Measurements from ENCODE around the gene EFCAB6.

The EFCAB6 gene

DNA sequence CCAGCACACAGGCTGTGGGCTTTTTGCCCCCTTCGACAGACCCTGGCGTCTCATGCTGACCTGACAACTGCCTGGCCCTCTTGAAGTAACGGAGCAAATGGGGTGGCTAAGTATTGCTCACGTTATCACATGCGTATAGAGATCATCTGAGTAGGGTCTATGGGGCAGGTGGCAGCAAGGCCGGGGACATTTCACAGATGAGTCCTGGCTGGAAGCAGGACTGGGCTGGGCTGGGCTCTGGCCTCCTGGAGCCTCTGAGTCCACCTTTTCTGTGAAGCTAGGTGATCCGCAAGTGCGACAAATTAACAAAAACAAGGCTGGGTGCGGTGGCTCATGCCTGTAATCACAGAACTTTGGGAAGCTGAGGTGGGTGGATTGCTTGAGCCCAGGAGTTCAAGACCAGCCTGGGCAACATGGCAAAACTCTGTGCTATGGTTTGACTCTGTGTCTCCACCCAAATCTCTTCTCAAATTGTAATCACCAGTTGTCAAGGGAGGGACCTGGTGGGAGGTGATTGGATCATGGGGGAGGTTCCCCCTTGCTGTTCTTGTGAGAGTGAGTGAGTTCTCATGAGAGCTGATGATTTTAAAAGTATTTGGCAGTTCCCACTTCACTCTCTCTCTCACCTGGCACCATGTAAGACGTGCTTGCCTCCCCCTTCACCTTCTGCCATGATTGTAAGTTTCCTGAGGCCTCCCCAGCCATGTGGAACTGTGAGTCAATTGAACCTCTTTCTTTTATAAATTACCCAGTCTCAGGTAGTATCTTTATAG lies 278.3 kb downstream of the EFCAB6 start:
- DNase-seq (ENCODE audit: low read depth in 2 of 2, low spot score in 1 of 2), result no peak

DNA sequence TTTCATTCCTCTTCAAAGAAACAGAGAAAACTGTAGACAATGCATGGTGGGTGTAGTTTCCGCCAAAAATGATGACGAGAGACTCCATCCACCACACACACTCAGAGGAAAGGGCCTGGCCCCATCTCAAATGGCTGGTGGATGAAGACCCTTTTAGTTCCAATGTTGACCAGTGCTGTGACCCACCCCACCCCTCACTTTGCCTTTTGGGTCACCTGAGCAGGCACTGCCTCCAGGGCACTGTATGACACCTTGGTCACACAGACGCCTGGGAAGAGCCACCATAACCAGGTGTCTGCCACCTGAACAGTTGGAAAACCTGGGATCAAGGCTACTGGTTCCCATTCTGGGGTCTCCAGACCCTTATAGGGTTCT lies 279.0 kb downstream of the EFCAB6 start:
- DNase-seq (ENCODE audit: low read depth in 2 of 2, low spot score in 1 of 2), result no peak

DNA sequence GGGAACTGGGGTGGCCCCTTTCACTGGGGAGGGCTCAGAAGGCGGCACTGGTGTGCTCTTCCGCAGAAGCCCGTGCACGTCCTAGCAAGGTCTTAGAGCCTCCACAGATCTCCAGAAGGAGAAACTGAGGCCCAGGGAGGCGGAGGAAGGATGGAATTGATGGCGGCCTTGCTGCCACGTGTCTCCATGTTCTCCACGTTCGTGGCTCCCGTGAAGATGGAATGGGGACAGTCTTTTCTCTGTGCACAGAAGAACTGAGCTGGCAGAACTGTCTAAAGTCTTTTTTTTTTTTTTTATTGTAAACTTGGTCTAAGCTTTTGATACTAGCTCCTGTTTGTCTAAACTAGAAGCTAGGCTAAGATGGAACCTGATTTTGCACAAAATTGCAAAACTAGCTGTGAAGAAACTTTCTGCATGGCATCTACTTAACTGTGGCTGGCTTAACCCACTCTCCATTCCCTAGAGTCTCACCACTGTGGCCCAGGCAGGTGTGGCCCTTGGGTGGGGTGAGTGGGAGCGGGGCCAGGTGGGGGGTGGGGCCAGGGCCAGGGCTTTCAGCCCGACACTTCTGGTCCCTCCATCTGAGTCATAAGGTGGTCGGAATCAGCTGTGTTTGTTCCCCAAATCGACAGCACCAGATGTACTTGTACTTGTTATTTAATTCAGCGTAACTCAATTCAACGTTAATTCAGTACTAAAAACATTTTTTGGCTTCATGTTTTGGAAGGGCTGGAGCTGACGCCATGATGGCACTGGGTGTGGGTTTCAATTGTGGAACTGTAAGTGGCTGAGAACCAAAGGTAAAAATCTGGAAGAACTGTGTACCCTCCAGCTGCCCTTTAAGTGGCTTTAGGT lies 279.6 kb downstream of the EFCAB6 start:
- DNase-seq (ENCODE audit: low read depth in 2 of 2, low spot score in 1 of 2), result no peak

DNA sequence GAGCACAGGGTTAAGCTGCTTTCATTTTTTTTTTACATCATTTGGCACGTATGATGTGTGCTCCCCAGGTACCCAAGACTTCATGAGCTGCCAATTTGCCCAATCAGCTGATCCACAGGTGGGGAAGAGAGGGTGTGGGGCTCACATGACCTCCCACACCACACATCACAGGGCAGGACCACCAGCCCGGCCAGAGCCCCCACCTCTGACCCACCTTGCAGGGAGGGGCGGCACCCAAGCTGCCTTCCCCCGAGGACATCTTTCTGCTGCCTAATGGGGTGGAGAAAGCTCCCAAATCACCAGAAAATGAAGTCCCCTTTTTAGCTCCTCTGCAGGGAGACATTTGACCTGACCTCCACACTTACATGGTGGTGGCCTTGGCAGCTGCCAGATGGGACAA lies 280.5 kb downstream of the EFCAB6 start:
- no peak for DNase-seq (ENCODE audit: low read depth in 2 of 2, low spot score in 1 of 2)

- no peak for DNase-seq (ENCODE audit: low read depth in 2 of 2, low spot score in 1 of 2)
Measured at GRCh38 chr22:43530349-43531201, 281.5 kb downstream of the EFCAB6 start.

- DNase-seq (ENCODE audit: low read depth in 2 of 2, low spot score in 1 of 2), result no peak
Measured at GRCh38 chr22:43529934-43530333, 282.2 kb downstream of the EFCAB6 start.

DNA sequence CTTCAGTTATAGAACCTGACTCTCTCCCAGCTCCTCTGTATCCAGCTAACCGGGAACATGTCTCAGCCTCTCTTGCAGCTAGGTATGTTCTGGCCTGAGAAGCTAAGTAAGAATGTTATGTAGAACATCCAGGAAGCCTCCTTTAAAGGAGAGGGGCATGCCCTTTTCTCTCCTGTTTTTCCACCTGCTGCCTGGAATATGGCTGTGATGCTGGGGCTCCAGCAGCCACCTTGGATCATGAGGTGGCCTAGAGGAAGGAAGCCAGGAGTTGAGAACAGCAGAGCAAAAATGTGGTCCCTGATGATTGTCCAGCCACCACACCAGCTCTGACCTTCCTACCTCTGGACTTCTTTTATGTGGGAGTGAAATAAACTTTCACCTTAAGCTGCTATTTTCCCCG lies 282.6 kb downstream of the EFCAB6 start:
- no peak for DNase-seq (ENCODE audit: low read depth in 2 of 2, low spot score in 1 of 2)

DNA sequence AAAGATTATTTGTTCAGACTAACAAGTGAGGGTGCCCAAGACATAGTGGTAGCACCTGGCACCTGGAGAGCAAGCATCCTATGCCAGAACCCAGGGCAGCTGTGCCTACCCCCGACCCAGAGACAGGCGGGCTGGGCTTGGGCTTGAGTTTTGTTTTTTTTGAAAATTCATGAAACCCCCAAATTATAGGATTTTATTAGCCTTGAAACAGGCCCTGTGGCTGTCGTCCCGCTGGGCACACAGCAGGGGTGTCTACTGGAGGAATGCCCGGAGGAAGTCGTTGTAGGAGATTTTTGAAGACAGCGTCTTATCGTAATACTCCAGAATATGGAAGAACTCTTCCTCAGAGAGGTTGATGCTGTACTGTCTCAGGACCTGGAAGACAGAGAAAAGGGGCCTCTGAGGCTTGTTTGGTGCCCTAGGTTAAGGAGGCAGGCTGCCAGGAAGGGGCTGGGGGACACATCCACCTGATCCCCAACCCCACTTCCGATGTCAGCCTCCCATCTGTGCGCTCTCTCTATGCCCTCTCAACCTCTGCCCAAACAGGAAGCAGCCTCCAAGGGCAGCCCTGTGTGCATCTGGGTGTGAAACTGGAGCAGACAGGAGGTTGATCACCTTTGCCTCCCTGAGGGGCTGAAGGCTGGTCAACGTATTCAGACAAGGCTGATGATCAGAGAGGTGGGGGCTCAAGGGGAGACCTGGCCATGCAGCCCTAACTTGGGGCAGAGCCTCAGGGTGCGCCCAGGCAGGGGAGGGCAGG lies 283.3 kb downstream of the EFCAB6 start:
- DNase-seq (ENCODE audit: low read depth in 2 of 2, low spot score in 1 of 2), result no peak

- no peak for DNase-seq (ENCODE audit: low read depth in 2 of 2, low spot score in 1 of 2)
Measured at GRCh38 chr22:43526946-43527345, 285.2 kb downstream of the EFCAB6 start.

DNA sequence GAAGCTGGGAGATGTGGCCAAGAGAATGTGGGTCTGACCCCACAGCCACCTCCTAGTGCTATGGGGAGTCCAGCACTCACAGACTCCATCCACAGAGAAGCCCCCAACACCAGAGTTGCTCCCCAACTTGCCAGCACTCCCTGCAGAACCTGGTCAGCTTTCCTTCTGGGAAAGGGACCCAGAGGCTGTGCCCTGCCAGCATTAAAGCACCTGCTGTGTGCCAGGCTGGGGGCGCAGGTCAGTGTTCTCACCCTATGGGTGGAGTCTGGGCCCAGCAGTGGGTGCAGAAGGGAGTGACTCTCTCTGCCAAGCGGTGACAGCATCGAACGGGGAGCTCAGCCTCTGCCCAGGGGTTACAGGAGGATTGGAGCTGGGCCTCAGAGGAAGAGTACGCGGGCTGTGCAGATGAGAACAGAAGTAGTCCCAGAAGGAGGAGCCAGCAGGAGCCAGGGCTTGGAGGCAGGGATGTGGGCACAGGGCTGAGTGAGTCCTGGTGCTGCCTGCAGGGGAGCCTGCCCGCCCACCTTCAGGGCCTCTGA lies 285.9 kb downstream of the EFCAB6 start:
- DNase-seq (ENCODE audit: low read depth in 2 of 2, low spot score in 1 of 2), result no peak

- no peak for DNase-seq (ENCODE audit: low read depth in 2 of 2, low spot score in 1 of 2)
Measured at GRCh38 chr22:43521716-43522115, 290.4 kb downstream of the EFCAB6 start.

DNA sequence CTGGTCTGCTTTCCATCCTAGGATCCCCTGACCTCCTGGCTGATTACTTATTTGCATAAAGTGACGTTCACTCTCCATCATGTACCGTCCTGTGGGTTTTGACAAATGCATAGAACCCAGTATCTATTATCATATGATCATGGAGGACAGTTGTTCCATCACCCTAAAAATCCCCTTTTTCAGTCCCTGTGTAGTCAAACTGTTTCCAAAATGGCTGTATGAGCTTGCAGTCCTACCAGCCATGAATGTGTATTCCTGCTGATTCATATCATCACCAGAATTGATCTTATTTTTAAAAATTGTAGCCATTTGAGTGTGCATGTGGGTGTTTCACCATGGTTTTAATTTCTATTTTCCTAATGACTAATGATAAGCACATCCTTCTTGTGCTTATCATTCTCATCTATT lies 291.5 kb downstream of the EFCAB6 start:
- no peak for DNase-seq (ENCODE audit: low read depth in 2 of 2, low spot score in 1 of 2)

DNA sequence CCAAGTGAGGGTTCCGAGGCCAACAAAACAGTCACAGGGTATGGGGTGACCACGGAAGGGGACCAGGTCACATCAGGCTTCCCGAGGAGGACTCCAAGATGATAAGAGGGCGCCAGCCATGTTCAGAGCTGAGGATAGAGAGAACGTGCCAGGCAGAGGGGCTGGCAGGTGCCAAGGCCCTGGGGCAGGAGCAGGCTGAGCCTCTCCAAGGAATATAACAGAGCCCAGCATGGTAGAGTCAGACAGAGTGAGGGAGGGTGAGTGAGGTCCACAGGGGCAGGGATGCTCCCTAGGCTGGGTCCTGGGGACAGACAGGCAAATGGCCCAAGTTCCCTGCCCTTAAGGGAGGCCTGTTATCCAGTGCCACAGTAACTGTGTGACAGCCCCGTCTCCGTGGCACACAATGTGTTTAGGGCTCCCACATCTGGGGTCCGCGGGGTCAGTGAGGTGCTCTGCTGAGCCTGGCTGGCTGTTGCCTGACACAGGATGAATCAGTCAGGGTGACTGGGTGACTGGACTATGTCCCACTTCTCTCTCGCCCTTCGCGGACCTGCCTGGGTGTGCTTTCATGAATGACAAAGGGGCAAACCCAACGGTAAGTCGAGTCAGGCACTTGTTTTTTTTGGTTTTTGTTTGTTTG lies 295.0 kb downstream of the EFCAB6 start:
- DNase-seq (ENCODE audit: low read depth in 2 of 2, low spot score in 1 of 2), result no peak

DNA sequence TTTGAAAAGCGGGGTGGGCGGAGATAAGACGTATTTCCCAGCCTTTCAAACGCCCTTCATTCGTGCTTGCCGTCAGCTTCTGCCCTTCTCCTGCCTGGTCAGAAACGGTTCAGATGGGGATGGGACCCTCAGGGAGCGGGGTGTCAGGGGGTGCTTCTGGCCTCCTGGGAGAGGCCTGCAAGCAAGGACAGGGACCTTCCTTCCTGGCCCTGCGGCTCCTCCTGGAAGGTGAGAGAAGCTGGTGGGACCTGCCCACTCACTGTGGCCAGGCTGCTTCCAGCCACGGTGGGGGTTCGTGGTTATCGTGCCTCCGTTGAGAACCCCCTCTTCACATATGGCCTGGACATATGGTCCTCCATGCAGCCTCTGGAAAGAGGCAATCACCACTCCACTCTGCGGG lies 295.7 kb downstream of the EFCAB6 start:
- DNase-seq (ENCODE audit: low read depth in 2 of 2, low spot score in 1 of 2), result no peak

DNA sequence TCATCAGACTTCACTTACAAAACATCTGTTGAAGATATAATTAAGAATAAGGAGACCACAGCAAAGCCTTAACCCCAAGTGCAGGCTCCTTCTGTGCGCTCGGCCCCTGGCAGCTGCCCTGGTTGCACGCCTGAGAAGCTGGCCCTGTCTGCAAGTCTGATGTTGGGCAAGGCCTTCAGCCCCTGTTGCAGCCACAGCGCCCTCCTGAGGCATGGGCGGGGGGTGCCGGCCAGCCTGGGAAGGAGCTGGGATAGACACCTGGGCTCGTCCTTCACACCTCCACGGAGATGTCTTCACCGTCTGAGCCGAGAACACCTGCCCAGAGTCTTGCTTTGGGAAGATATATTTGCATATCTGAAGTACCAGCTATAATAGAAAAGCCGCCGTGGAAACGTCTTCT lies 296.2 kb downstream of the EFCAB6 start:
- DNase-seq (ENCODE audit: low read depth in 2 of 2, low spot score in 1 of 2), result no peak

DNA sequence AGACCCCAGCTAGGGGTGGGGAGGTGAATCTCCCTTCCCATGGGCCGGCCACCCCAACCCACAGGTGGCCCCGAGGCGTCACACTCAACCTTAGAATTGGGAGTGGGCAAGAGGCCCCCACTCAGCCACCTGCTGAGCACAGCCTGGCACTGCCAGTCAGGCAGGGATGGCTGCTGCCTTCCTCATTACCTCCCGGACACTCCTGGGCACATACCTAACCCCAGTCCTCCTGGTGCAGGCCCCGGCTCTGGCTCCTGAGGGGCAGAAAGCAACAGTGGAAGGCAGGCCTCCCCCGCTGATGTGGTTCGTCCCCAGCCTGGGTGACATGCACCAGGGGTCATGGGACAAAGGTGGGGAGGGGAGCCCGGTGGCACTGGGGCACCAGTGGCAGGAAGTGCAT lies 296.7 kb downstream of the EFCAB6 start:
- DNase-seq (ENCODE audit: low read depth in 2 of 2, low spot score in 1 of 2), result no peak

GRCh38 chr22:43514476-43515157 lies 297.5 kb downstream of the EFCAB6 start:
- no peak for DNase-seq (ENCODE audit: low read depth in 2 of 2, low spot score in 1 of 2)

DNA sequence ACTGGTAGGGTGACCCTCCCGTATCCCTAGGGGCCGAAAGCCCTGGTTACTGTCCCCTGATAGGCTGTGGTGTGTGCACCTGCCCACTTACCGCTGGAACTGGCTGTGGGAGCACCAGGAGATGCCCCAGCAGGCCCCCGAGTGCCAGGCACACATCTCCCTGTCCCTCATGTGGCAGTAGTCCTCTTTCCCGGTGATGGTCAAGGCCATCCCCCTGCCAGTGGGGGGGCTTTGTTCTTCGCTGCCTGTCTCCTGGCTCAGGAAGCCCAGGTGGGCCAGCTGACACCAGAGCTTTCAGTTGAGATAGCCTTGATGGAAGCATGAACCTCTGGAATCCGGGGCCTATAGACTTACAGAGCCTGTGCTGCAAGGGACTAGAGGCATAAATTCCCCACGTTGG lies 299.8 kb downstream of the EFCAB6 start:
- no peak for DNase-seq (ENCODE audit: low read depth in 2 of 2, low spot score in 1 of 2)

DNA sequence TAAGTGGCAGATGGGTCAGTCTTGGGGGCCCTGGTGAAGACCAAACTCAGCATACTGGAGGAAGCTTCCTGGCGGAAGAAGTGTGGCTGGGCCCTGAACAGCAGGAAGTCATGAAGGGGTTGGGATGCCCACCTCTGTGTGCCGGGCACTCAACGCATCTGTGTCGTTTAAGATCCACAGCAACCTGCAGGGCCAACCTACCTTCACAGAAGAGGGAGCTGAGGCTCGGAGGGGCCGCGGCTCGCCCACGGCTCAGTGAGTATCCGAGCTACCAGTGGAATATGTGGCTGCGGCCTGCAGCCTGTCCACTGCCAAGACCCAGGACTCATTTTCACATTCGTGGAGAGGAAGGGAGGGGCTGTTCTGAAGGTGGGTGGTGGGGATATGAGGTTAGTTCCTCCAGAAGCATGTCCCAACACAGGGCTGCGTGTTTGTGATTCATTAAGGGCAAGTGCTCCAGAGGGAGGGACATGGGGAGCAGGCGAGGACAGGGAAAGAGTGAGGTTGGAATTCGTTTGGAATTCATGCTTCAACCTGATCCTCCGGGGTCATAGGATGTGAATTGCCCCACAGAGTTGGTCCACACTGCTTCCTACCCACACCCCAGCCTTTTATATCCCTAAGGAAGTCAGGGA lies 300.7 kb downstream of the EFCAB6 start:
- no peak for DNase-seq (ENCODE audit: low read depth in 2 of 2, low spot score in 1 of 2)
